SK-N-SH (cell line): ENCODE measurements around the gene PHLDB2.

Experiments used
- CTCF ChIP-seq: fragments of 200-600 bp; sonication (generic); IDR thresholded peaks from 2 replicates; pipeline ENCODE4 v1.6.1; 2017; ENCODE audit warnings: antibody characterized with exemption, mild to moderate bottlenecking, moderate library complexity
- GATA2 ChIP-seq: sonication (generic); formaldehyde crosslinking; IDR thresholded peaks from 2 replicates; pipeline ENCODE4 v1.5.0; 2020; ENCODE audit warnings: mild to moderate bottlenecking, missing genetic modification reagents
- JUND ChIP-seq: IDR thresholded peaks from 2 replicates; pipeline ENCODE4 v1.4.0; 2012
- MAX ChIP-seq: IDR thresholded peaks from 2 replicates; pipeline ENCODE4 v1.4.0; 2012; ENCODE audit warnings: low read depth
- TCF12 ChIP-seq: IDR thresholded peaks from 2 replicates; pipeline ENCODE4 v1.4.0; 2012
- YY1 ChIP-seq: IDR thresholded peaks from 2 replicates; pipeline ENCODE4 v1.4.0; 2012; ENCODE audit warnings: low read depth, mild to moderate bottlenecking

- TF ChIP-seq JUND (no peak), CTCF (no peak), TCF12 (no peak), MAX (no peak), YY1 (no peak), GATA2 (CRISPR knock-in tag) (no peak)
These were observed 92.0 kb downstream of the PHLDB2 start for GRCh38 chr3:111951032-111951431.
